Lung (tissue), 12 donors: Measurements from ENCODE around the gene TLE2. TPM values are rescaled to one million over a fixed set of nuclear protein-coding genes. Genes with fewer than 3 reads are reported as not detected.

Experiments
- ATAC-seq: fragments of 200-7000 bp; cut with Tn5 transposase; one replicate; pipeline ENCODE4 v1.9.1; 2020; ENCODE audit warnings: moderate number of reproducible peaks; ENCODE audit not compliant: insufficient read depth, low FRiP score
- DNase-seq, 3 donors: peaks; one replicate each; pipeline ENCODE4 v3.0.0-alpha.2; 2013 to 2017
- H3K27ac ChIP-seq, 2 donors: one replicate each; pipeline ENCODE4 v1.5.1; 2013; ENCODE audit warnings: mild to moderate bottlenecking in 2 of 2, moderate library complexity in 2 of 2, control low read depth in 1 of 2, inconsistent platforms in 1 of 2, low read depth in 1 of 2, low read length in 1 of 2
- H3K27me3 ChIP-seq, 3 donors: one replicate each; pipeline ENCODE4 v1.5.1; 2013; ENCODE audit warnings: low read length in 2 of 3; ENCODE audit not compliant: control insufficient read depth in 3 of 3, insufficient read depth in 3 of 3
- H3K36me3 ChIP-seq, 4 donors: one replicate each; pipeline ENCODE4 v1.5.1; 2013; ENCODE audit warnings: low read length in 4 of 4, mild to moderate bottlenecking in 1 of 4, moderate library complexity in 1 of 4; ENCODE audit not compliant: control insufficient read depth in 4 of 4, insufficient read depth in 4 of 4
- H3K4me1 ChIP-seq, 5 donors: one replicate each; pipeline ENCODE4 v1.5.1; 2013; ENCODE audit warnings: low read length in 5 of 5, mild to moderate bottlenecking in 2 of 5, moderate library complexity in 1 of 5; ENCODE audit not compliant: control insufficient read depth in 5 of 5, insufficient read depth in 5 of 5
- H3K4me3 ChIP-seq: one replicate; pipeline ENCODE4 v1.5.1; 2013; ENCODE audit warnings: mild to moderate bottlenecking, control low read depth, moderate library complexity
- H3K9ac ChIP-seq, 2 donors: one replicate each; pipeline ENCODE4 v1.5.1; 2013; ENCODE audit warnings: low read length in 2 of 2, control low read depth in 1 of 2; ENCODE audit not compliant: insufficient read depth in 1 of 2
- H3K9me3 ChIP-seq, 4 donors: one replicate each; pipeline ENCODE4 v1.5.1; 2013; ENCODE audit warnings: low read length in 3 of 4, mild to moderate bottlenecking in 1 of 4, moderate library complexity in 1 of 4; ENCODE audit not compliant: control insufficient read depth in 4 of 4, insufficient read depth in 3 of 4
- CTCF ChIP-seq: IDR thresholded peaks from 2 replicates; pipeline ENCODE4 v1.5.1; 2012; ENCODE audit warnings: mild to moderate bottlenecking; ENCODE audit errors: control extremely low read depth, extremely low read depth
- WGBS, 2 donors: extraction: QIAGEN DNeasy Blood & Tissue Kit; methylation state at CpG; one replicate each; pipeline ENCODE4 v1.1.7; 2013; 5-methylcytosine and 5-hydroxymethylcytosine counted together
- polyA plus RNA-seq, 2 donors: library from polyadenylated mRNA; stranded (reverse); fragments of 200-250 nt; gene quantifications; one replicate each; pipeline ENCODE4 v1.2.1, GENCODE V29; 2013
- total RNA-seq, 2 donors: library from RNA; depleted of rRNA in 1 of 2; stranded (reverse); fragments of >200 nt in 1 of 2; gene quantifications; one replicate each; pipeline ENCODE4 v1.2.1, GENCODE V29; 2014 to 2021
- donor health status: control.
- donor health status: control.
- donor health status: Bipolar disorder and iron deficiency.
- donor health status: healthy.
- donor health status: DM: yes; HTN: yes; CAD: no.

Gene TLE2
- total and polyA plus RNA-seq, 4 donors, result 30.8 to 47.1 (median 39.2) TPM

GRCh38 chr19:2978166-2978767 lies 50.8 kb downstream of the TLE2 start:
- Histone ChIP-seq H3K4me3 (no peak overlapping the region), H3K27me3 (no peaks in the 10 kb centered on the region), H3K36me3 (no peaks in the 10 kb centered on the region), H3K4me1 (peaks cover 0 to 39% (median 11%) of the 10 kb centered on the region in 5 donors), H3K9me3 (no peaks in the 10 kb centered on the region), H3K9ac (no peak overlapping the region), H3K27ac (peak overlapping the region in 1 of 2 donors; percentile 73)
- ATAC-seq (no peak), DNase-seq (peak in 2 of 3 donors; percentile 36 to 44)
- WGBS, 2 donors, result 68 to 82% methylated on average over 11 of the region's 11 CpGs
- no peak for TF ChIP-seq CTCF

- no peaks in the 10 kb centered on the region for H3K27me3 ChIP-seq
- ATAC-seq (no peak), DNase-seq (no peak)
- no peak overlapping the region for H3K4me3 ChIP-seq
- WGBS, 2 donors, result 49 to 67% methylated on average over 10 of the region's 10 CpGs
- H3K4me1 ChIP-seq, result peaks cover 0 to 36% (median 11%) of the 10 kb centered on the region in 5 donors
- H3K9me3 ChIP-seq, result no peaks in the 10 kb centered on the region
- peak overlapping the region in 1 of 2 donors; percentile 73 for H3K27ac ChIP-seq
- H3K9ac ChIP-seq, result no peak overlapping the region
- no peaks in the 10 kb centered on the region for H3K36me3 ChIP-seq
- TF ChIP-seq CTCF, result no peak
Measured at GRCh38 chr19:2977746-2978138, 51.3 kb downstream of the TLE2 start.

GRCh38 chr19:2977001-2977745 lies 51.9 kb downstream of the TLE2 start, which contains the start of gene TLE6:
TSS of gene TLE6 (plus strand) at chr19:2977564. CDS start at chr19:2978234, 670 bp downstream.
- Histone ChIP-seq H3K36me3 (no peaks in the 10 kb centered on the region), H3K27ac (peak within 1 kb of the TSS in 1 of 2 donors; percentile 73), H3K27me3 (no peaks in the 10 kb centered on the region), H3K9me3 (no peaks in the 10 kb centered on the region), H3K9ac (peak within 1 kb of the TSS in 1 of 2 donors; percentile 61), H3K4me3 (no peak within 1 kb of the TSS), H3K4me1 (peaks cover 0 to 31% (median 7%) of the 10 kb centered on the region in 5 donors)
- ATAC-seq (peak; percentile 92), DNase-seq (peak; percentile 96 to 98 (median 97))
- 0 to 1% methylated on average over 43 to 51 of the region's 51 CpGs for WGBS, 2 donors
- TF ChIP-seq CTCF, result no peak
